Panc1 (cell line): ENCODE measurements around the gene DCAF15. TPM values are rescaled to one million over a fixed set of nuclear protein-coding genes. Genes with fewer than 3 reads are reported as not detected.
"Not testable (repeated sequence)": the region's sequence is repeated elsewhere in the genome, so short reads cannot be mapped to it uniquely, and the experiment has no call there.

Experiments
- ATAC-seq: fragments of 200-7000 bp; cut with Tn5 transposase; 2 replicates; pipeline ENCODE4 v1.9.1; 2020; ENCODE audit warnings: mild to moderate bottlenecking, moderate library complexity
- BruUV-seq: library from RNA; stranded (reverse); fragments of 400-500 nt; replicated peaks from 2 replicates; lab custom pipeline; 2021; lab: Mats Ljungman, UMichigan
- CTCF ChIA-PET: fragments of 300-600 bp; sonication (Branson Sonifier 250); formaldehyde crosslinking; loops from one replicate; lab custom pipeline; 2022; ENCODE audit warnings: antibody characterized with exemption; lab: Charles Lee
- POLR2A ChIA-PET: fragments of 300-600 bp; sonication (Branson Sonifier 250); formaldehyde crosslinking; loops from one replicate; lab custom pipeline; 2022; ENCODE audit warnings: antibody characterized with exemption; lab: Charles Lee
- DNase-seq: peaks from one replicate; pipeline ENCODE4 v3.0.0-alpha.2; 2010; ENCODE audit warnings: low read depth, low spot score
- H3K27ac ChIP-seq: 2 replicates; pipeline ENCODE4 v1.5.1; 2011; ENCODE audit warnings: mild to moderate bottlenecking, low read length, inconsistent platforms
- H3K27me3 ChIP-seq: fragments of 200-500 bp; sonication (Bioruptor generic); 2 replicates; pipeline ENCODE4 v1.6.0; 2014; ENCODE audit warnings: low read length, inconsistent platforms; ENCODE audit not compliant: control insufficient read depth, insufficient read depth
- H3K36me3 ChIP-seq: fragments of 200-500 bp; sonication (Bioruptor generic); 2 replicates; pipeline ENCODE4 v1.5.1; 2014; ENCODE audit warnings: inconsistent platforms, mild to moderate bottlenecking, low read length, moderate library complexity; ENCODE audit not compliant: control insufficient read depth, insufficient read depth
- H3K4me1 ChIP-seq: 2 replicates; pipeline ENCODE4 v1.5.1; 2011; ENCODE audit warnings: inconsistent platforms, mild to moderate bottlenecking, low read length, moderate library complexity; ENCODE audit not compliant: control insufficient read depth, insufficient read depth
- H3K4me3 ChIP-seq, 2 experiments: 2 replicates each; pipeline ENCODE4 v1.5.1; 2011 to 2012; ENCODE audit warnings: low read depth in 2 of 2, low read length in 2 of 2, mild to moderate bottlenecking in 2 of 2, inconsistent platforms in 1 of 2, moderate library complexity in 1 of 2
- H3K9me3 ChIP-seq: fragments of 200-500 bp; sonication (Bioruptor generic); 2 replicates; pipeline ENCODE4 v1.5.1; 2014; ENCODE audit warnings: low read depth, mild to moderate bottlenecking, inconsistent platforms, low read length, moderate library complexity; ENCODE audit not compliant: control insufficient read depth, insufficient read depth
- CTCF ChIP-seq: fragments of 450-650 bp; IDR thresholded peaks from 2 replicates; pipeline ENCODE4 v1.5.1; 2017; ENCODE audit warnings: mild to moderate bottlenecking
- POLR2AphosphoS5 ChIP-seq: IDR thresholded peaks from 2 replicates; pipeline ENCODE4 v1.6.1; 2012; ENCODE audit warnings: mild to moderate bottlenecking, low read depth, low read length, moderate library complexity
- REST ChIP-seq, 2 experiments: IDR thresholded peaks; 2 replicates each; pipeline ENCODE4 v1.6.1; 2011 to 2012; ENCODE audit warnings: low read depth in 2 of 2, control low read depth in 1 of 2, low read length in 1 of 2, mild to moderate bottlenecking in 1 of 2, moderate library complexity in 1 of 2; ENCODE audit not compliant: insufficient read depth in 1 of 2
- SIN3A ChIP-seq: IDR thresholded peaks from 2 replicates; pipeline ENCODE4 v1.6.1; 2012; ENCODE audit warnings: low read depth, mild to moderate bottlenecking, low read length, moderate library complexity, borderline replicate concordance; ENCODE audit not compliant: insufficient read depth
- TCF7L2 ChIP-seq: IDR thresholded peaks from 2 replicates; pipeline ENCODE4 v1.6.1; 2011; ENCODE audit warnings: mild to moderate bottlenecking, low read depth, low read length, inconsistent platforms
- in situ Hi-C: cut with HindIII; loops from 2 replicates; pipeline ENCODE4 v1.10.0; 2016; ENCODE audit warnings: low sequenced_read_pairs, low pct_unique_long_range_greater_than_20kb
- intact Hi-C: fragments of 100-400 bp; cut with micrococcal nuclease; formaldehyde crosslinking; loops from one replicate; pipeline ENCODE4 v1.10.0; 2022; ENCODE audit not compliant: unreplicated experiment
- total RNA-seq: library from RNA; stranded (reverse); gene quantifications from one replicate; pipeline ENCODE4 v1.2.1, GENCODE V29; 2021; ENCODE audit not compliant: unreplicated experiment

The DCAF15 gene
- total RNA-seq, 1 experiment from 2014 or later, result 38.8 TPM

- no peak overlapping the region for H3K27ac ChIP-seq
- intact Hi-C loops, result no loop called here
- DNase-seq, result no peak
- ChIA-PET CTCF (no interaction called here), POLR2A (no interaction called here)
- no peak overlapping the region for H3K4me3 ChIP-seq
- H3K4me1 ChIP-seq, result no peaks in the 10 kb centered on the region
- H3K9me3 ChIP-seq, result no peaks in the 10 kb centered on the region
- ATAC-seq, result no peak
- H3K27me3 ChIP-seq, result no peaks in the 10 kb centered on the region
- TF ChIP-seq POLR2AphosphoS5 (no peak), CTCF (no peak), REST (IDR thresholded peaks at IDR 0.05; ENCODE audit: insufficient read depth in 1 of 2, low read depth in 2 of 2, low read length in 1 of 2) (no peak), SIN3A (no peak), TCF7L2 (no peak)
- in situ Hi-C loops, result no loop called here
- H3K36me3 ChIP-seq, result no peaks in the 10 kb centered on the region
- no TSS peak for BruUV-seq
Observed at GRCh38 chr19:13965926-13966683, 13.8 kb downstream of the DCAF15 start.

GRCh38 chr19:13966684-13967128, 14.4 kb downstream of the DCAF15 start:
- H3K27me3 ChIP-seq, result no peaks in the 10 kb centered on the region
- no peaks in the 10 kb centered on the region for H3K9me3 ChIP-seq
- TF ChIP-seq TCF7L2 (no peak), POLR2AphosphoS5 (no peak), SIN3A (no peak), REST (IDR thresholded peaks at IDR 0.05; ENCODE audit: insufficient read depth in 1 of 2, low read depth in 2 of 2, low read length in 1 of 2) (no peak), CTCF (no peak)
- H3K4me3 ChIP-seq, result no peak overlapping the region
- ChIA-PET CTCF (no interaction called here), POLR2A (interaction anchor here (0.5 kb wide), 1 partner anchor 82 kb away, joined by 6 read pairs; no protein-coding TSS in a partner anchor)
- in situ Hi-C loops (no loop called here), intact Hi-C loops (no loop called here)
- H3K36me3 ChIP-seq, result no peaks in the 10 kb centered on the region
- H3K27ac ChIP-seq, result no peak overlapping the region
- ATAC-seq (no peak), DNase-seq (no peak)
- BruUV-seq, result no TSS peak
- no peaks in the 10 kb centered on the region for H3K4me1 ChIP-seq

- H3K9me3 ChIP-seq, in situ Hi-C loops, BruUV-seq, DNase-seq, intact Hi-C loops, CTCF ChIA-PET, H3K27ac ChIP-seq, ATAC-seq, H3K27me3 ChIP-seq, H3K4me3 ChIP-seq, H3K4me1 ChIP-seq, H3K36me3 ChIP-seq: not testable (repeated sequence)
- POLR2A ChIA-PET, result interaction anchor here (0.5 kb wide), 1 partner anchor 82 kb away, joined by 6 read pairs; no protein-coding TSS in a partner anchor
Observed at GRCh38 chr19:13967206-13967605, 14.9 kb downstream of the DCAF15 start.
